B cell (primary cell): ENCODE measurements around the gene DPT. TPM values are rescaled to one million over a fixed set of nuclear protein-coding genes. Genes with fewer than 3 reads are reported as not detected.

Experiments
- ATAC-seq: fragments of 200-7000 bp; cut with Tn5 transposase; one replicate; pipeline ENCODE4 v1.10.0; 2021; ENCODE audit warnings: low read depth, mild to moderate bottlenecking, moderate number of reproducible peaks, moderate library complexity
- CTCF ChIA-PET: fragments of 350-600 bp; sonication (Branson Sonifier 250); formaldehyde crosslinking; loops from one replicate; lab custom pipeline; 2021; ENCODE audit warnings: antibody characterized with exemption, inconsistent platforms; lab: Charles Lee
- POLR2A ChIA-PET: fragments of 350-600 bp; sonication (Branson Sonifier 250); formaldehyde crosslinking; loops from one replicate; lab custom pipeline; 2021; ENCODE audit warnings: antibody characterized with exemption; lab: Charles Lee
- DNase-seq: peaks from one replicate; pipeline ENCODE4 v3.0.0; 2013
- H2AFZ ChIP-seq: 2 replicates; pipeline ENCODE4 v1.6.1; 2012; ENCODE audit warnings: mild to moderate bottlenecking, low read depth, low read length; ENCODE audit not compliant: insufficient read depth, poor library complexity, severe bottlenecking
- H3K27ac ChIP-seq, 2 donors: 1 replicate in 1 of 2; 2 replicates in 1 of 2; pipeline ENCODE4 v1.5.1; 2012 to 2013; ENCODE audit warnings: low read length in 2 of 2, mild to moderate bottlenecking in 2 of 2, moderate library complexity in 1 of 2
- H3K27me3 ChIP-seq, 4 experiments: fragments of 200-600 bp in 1 of 4; sonication (generic) in 1 of 4; replicated peaks in 1 of 4; 1 replicate in 2 of 4; 2 replicates in 2 of 4; pipeline versions ENCODE4 v1.6.1 to v1.7.0; 2013 to 2016; ENCODE audit warnings: low read length in 3 of 4, mild to moderate bottlenecking in 2 of 4, mixed read lengths in 1 of 4, moderate library complexity in 1 of 4; ENCODE audit not compliant: insufficient read depth in 4 of 4, control insufficient read depth in 3 of 4; ENCODE audit errors: control extremely low read depth in 1 of 4
- H3K36me3 ChIP-seq, 2 experiments: replicated peaks in 1 of 2; 1 replicate in 1 of 2; 2 replicates in 1 of 2; pipeline versions ENCODE4 v1.6.1 to v1.7.1; 2013; ENCODE audit warnings: low read length in 1 of 2; ENCODE audit not compliant: insufficient read depth in 2 of 2, control insufficient read depth in 1 of 2; ENCODE audit errors: control extremely low read depth in 1 of 2, extremely low read depth in 1 of 2
- H3K4me1 ChIP-seq, 2 donors: fragments of 200-600 bp in 1 of 2; sonication (generic) in 1 of 2; 1 replicate in 1 of 2; 2 replicates in 1 of 2; pipeline versions ENCODE4 v1.5.1 to v1.6.1; 2013 to 2017; ENCODE audit warnings: low read length in 2 of 2; ENCODE audit not compliant: control insufficient read depth in 2 of 2, insufficient read depth in 2 of 2
- H3K4me2 ChIP-seq: replicated peaks from 2 replicates; pipeline ENCODE3; 2012; ENCODE audit warnings: mild to moderate bottlenecking, low read depth, low read length; ENCODE audit not compliant: poor library complexity, severe bottlenecking
- H3K4me3 ChIP-seq, 5 experiments: fragments of 200-600 bp in 1 of 5; sonication (generic) in 1 of 5; 1 replicate in 3 of 5; 2 replicates in 2 of 5; pipeline versions ENCODE4 v1.5.1 to v1.7.0; 2011 to 2016; ENCODE audit warnings: low read length in 4 of 5, mild to moderate bottlenecking in 4 of 5, low read depth in 2 of 5, control low read depth in 1 of 5, moderate library complexity in 1 of 5; ENCODE audit not compliant: insufficient read depth in 1 of 5; ENCODE audit errors: control extremely low read depth in 1 of 5, extremely low read depth in 1 of 5
- H3K79me2 ChIP-seq: fragments of 200-600 bp; sonication (generic); one replicate; pipeline ENCODE4 v1.6.0; 2016; ENCODE audit warnings: low read length; ENCODE audit not compliant: control insufficient read depth, insufficient read depth
- H3K9ac ChIP-seq: fragments of 200-600 bp; sonication (generic); 2 replicates; pipeline ENCODE4 v1.6.1; 2017; ENCODE audit warnings: mild to moderate bottlenecking, low read length, moderate library complexity
- H3K9me3 ChIP-seq, 3 donors: one replicate each; pipeline versions ENCODE4 v1.6.1 to v1.7.1; 2013; ENCODE audit warnings: low read length in 2 of 3; ENCODE audit not compliant: control insufficient read depth in 2 of 3, insufficient read depth in 1 of 3; ENCODE audit errors: control extremely low read depth in 1 of 3
- H4K20me1 ChIP-seq: 2 replicates; pipeline ENCODE4 v1.6.0; 2012; ENCODE audit warnings: mild to moderate bottlenecking, low read length; ENCODE audit not compliant: insufficient read depth, control insufficient read depth, poor library complexity, severe bottlenecking
- H3K27ac Mint-ChIP-seq: one replicate; pipeline ENCODE4 v1.8.0; 2021; ENCODE audit warnings: mixed read lengths
- H3K27me3 Mint-ChIP-seq: one replicate; pipeline ENCODE4 v1.8.0; 2021; ENCODE audit warnings: mixed read lengths
- H3K4me1 Mint-ChIP-seq: one replicate; pipeline ENCODE4 v1.8.0; 2021; ENCODE audit warnings: mixed read lengths
- H3K4me3 Mint-ChIP-seq: one replicate; pipeline ENCODE4 v1.8.0; 2021; ENCODE audit warnings: mixed read lengths
- H3K9me3 Mint-ChIP-seq: one replicate; pipeline ENCODE4 v1.8.0; 2022; ENCODE audit warnings: mixed read lengths; ENCODE audit not compliant: insufficient read depth
- EZH2 ChIP-seq: IDR thresholded peaks from 2 replicates; pipeline ENCODE4 v1.6.1; 2012; ENCODE audit warnings: borderline replicate concordance, low read depth, mild to moderate bottlenecking, moderate library complexity, low read length; ENCODE audit not compliant: insufficient read depth, poor library complexity, severe bottlenecking
- WGBS: methylation state at CpG from one replicate; pipeline ENCODE4 v1.1.5; 2013; ENCODE audit warnings: missing lambda C conversion rate; ENCODE audit not compliant: insufficient coverage; 5-methylcytosine and 5-hydroxymethylcytosine counted together
- intact Hi-C: fragments of 100-400 bp; cut with micrococcal nuclease; formaldehyde crosslinking; loops from one replicate; pipeline ENCODE4 v1.10.0; 2022
- polyA plus RNA-seq: library from polyadenylated mRNA; depleted of rRNA; stranded (reverse); fragments of >200 nt; gene quantifications from 2 replicates; pipeline ENCODE4 v1.2.3, GENCODE V29; 2012
- total RNA-seq, 2 donors: library from RNA; stranded (reverse); fragments of 120-200 nt in 1 of 2; gene quantifications; 1 replicate in 1 of 2; 2 replicates in 1 of 2; pipeline versions ENCODE4 v1.2.3 to v1.2.4, GENCODE V29; 2013 to 2022
- TF ChIP-seq, protein P1 (sequence below): fragments of 200-600 bp; IDR thresholded peaks from one replicate; pipeline ENCODE4 v1.8.0; 2022; ENCODE audit warnings: antibody characterized with exemption, mild to moderate bottlenecking

The DPT gene
- total and polyA plus RNA-seq, 2 donors (not counting 1 experiment from before 2014, with no cell fraction given): not detected

DNA sequence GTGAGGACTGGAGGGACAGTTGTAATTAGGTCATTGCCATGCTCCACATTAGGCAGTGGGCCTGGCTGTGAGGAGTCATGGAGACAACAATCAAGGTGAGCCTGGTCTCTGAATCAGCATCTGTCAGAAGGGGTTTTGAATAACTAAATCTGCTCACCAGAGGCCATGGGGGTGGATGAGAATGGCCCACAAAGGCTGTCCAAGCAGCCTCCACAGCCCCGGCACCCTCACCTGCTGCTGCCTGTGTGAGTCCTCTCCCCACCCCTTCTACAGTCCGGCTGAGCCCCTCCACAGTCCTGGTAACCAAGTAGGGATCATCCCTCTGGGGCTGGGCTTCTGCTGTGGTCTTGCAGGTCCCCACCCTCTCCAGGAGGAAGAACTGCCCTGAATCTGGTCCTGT is 2.3 kb downstream of the DPT start:
- no peaks in the 10 kb centered on the region for H3K4me1 ChIP-seq
- ChIA-PET CTCF (no interaction called here), POLR2A (no interaction called here)
- no peaks in the 10 kb centered on the region for H3K79me2 ChIP-seq
- 88% methylated on average over 2 of the region's 2 CpGs for WGBS
- H3K27me3 ChIP-seq: no peaks in the 10 kb centered on the region
- no peak for ATAC-seq
- peaks cover 0 to 9% (median 0%) of the 10 kb centered on the region in 3 donors for H3K9me3 ChIP-seq
- H3K27ac ChIP-seq: no peak overlapping the region
- Mint-ChIP-seq H3K4me1 (no peaks in the 10 kb centered on the region), H3K4me3 (no peak overlapping the region), H3K27me3 (peaks cover 17% of the 10 kb centered on the region), H3K9me3 (no peaks in the 10 kb centered on the region), H3K27ac (no peak overlapping the region)
- intact Hi-C loops: no loop called here
- no peak for DNase-seq
- no peak overlapping the region for H3K4me3 ChIP-seq
- H3K36me3 ChIP-seq: no peaks in the 10 kb centered on the region
- H3K9ac ChIP-seq: no peak overlapping the region
- no peak overlapping the region for H3K4me2 ChIP-seq
- no peaks in the 10 kb centered on the region for H4K20me1 ChIP-seq
- TF ChIP-seq, protein P1, sequence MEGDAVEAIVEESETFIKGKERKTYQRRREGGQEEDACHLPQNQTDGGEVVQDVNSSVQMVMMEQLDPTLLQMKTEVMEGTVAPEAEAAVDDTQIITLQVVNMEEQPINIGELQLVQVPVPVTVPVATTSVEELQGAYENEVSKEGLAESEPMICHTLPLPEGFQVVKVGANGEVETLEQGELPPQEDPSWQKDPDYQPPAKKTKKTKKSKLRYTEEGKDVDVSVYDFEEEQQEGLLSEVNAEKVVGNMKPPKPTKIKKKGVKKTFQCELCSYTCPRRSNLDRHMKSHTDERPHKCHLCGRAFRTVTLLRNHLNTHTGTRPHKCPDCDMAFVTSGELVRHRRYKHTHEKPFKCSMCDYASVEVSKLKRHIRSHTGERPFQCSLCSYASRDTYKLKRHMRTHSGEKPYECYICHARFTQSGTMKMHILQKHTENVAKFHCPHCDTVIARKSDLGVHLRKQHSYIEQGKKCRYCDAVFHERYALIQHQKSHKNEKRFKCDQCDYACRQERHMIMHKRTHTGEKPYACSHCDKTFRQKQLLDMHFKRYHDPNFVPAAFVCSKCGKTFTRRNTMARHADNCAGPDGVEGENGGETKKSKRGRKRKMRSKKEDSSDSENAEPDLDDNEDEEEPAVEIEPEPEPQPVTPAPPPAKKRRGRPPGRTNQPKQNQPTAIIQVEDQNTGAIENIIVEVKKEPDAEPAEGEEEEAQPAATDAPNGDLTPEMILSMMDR: no peak
- TF ChIP-seq EZH2: no peak
- H2AFZ ChIP-seq: no peak overlapping the region

DNA sequence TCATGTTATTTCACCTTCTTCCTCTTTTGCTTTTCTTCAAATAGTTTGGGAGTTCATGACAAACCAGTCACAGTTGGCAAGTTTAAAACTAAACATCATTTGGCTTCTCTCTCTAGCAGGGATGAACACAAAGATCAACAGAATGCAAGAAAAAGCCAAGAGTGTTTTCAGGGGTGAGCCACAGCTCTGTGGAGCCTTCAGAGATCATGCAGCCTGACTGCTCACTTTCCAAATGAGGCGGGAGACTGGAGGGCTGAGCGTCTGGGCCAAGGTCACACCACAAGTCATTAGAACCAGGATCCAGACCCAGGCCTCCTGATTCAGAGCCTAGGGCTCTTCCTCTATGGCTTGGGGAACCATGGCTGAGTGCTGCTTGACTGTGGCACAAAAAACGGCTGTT is 2.7 kb downstream of the DPT start:
- POLR2A ChIA-PET: no interaction called here
- Histone ChIP-seq H3K4me3 (no peak overlapping the region), H4K20me1 (no peaks in the 10 kb centered on the region), H3K27me3 (no peaks in the 10 kb centered on the region), H3K9me3 (peaks cover 0 to 9% (median 0%) of the 10 kb centered on the region in 3 donors), H3K27ac (no peak overlapping the region), H2AFZ (no peak overlapping the region), H3K36me3 (no peaks in the 10 kb centered on the region), H3K4me1 (no peaks in the 10 kb centered on the region), H3K9ac (no peak overlapping the region), H3K4me2 (no peak overlapping the region), H3K79me2 (no peaks in the 10 kb centered on the region)
- Mint-ChIP-seq H3K27ac (no peak overlapping the region), H3K27me3 (peaks cover 17% of the 10 kb centered on the region), H3K9me3 (no peaks in the 10 kb centered on the region), H3K4me1 (no peaks in the 10 kb centered on the region), H3K4me3 (no peak overlapping the region)
- CTCF ChIA-PET: no interaction called here
- DNase-seq (no peak), ATAC-seq (no peak)
- 96% methylated on average over 3 of the region's 3 CpGs for WGBS
- intact Hi-C loops: no loop called here
- TF ChIP-seq, protein P1: no peak
- no peak for TF ChIP-seq EZH2
